ENCODE measurements around the gene NCOA3. TPM values are rescaled to one million over a fixed set of nuclear protein-coding genes. Genes with fewer than 3 reads are reported as not detected.

NCOA3 gene
- 94.0 and 99.5 TPM in 2 replicates for total RNA-seq

GRCh38 chr20:47501482-47502270 is at the start of gene NCOA3:
NCOA3 (plus strand) TSS chr20:47501887; CDS start chr20:47622248, 120,361 bp downstream.

Small RNA genes within 50 kb of the gene (small RNA-seq; reads per million reads assigned to genes)
- not detected for gene RNU6-497P
- not detected for gene RNU6-563P

Other genes starting within 250 kb of the NCOA3 start
- gene ZMYND8, start 145.2 kb upstream of the NCOA3 start, total RNA-seq = 19.3 and 19.8 TPM in 2 replicates

Measured in hair follicle dermal papilla cell (primary cell).